GM21367 (cell line): ENCODE results near the gene CSPG5.

Experiments
- ATAC-seq: cut with Tn5 transposase; IDR thresholded peaks from one replicate; pipeline ENCODE4 v1.9.1; 2021; ENCODE audit not compliant: unreplicated experiment

The CSPG5 gene

GRCh38 chr3:47588053-47588452 is 9.4 kb upstream of the CSPG5 start:
- ATAC-seq: no peak

- ATAC-seq: no peak
These were observed 8.1 kb upstream of the CSPG5 start for GRCh38 chr3:47586746-47587145.

GRCh38 chr3:47583320-47584075 is 4.8 kb upstream of the CSPG5 start:
- no peak for ATAC-seq

- no peak for ATAC-seq
These were observed 3.2 kb upstream of the CSPG5 start for GRCh38 chr3:47581835-47582234.

GRCh38 chr3:47581422-47581821 is 2.8 kb upstream of the CSPG5 start:
- ATAC-seq: no peak

- no peak for ATAC-seq
These were observed 1.8 kb upstream of the CSPG5 start for GRCh38 chr3:47580481-47580880.

GRCh38 chr3:47579875-47580274 is 1.2 kb upstream of the CSPG5 start:
- no peak for ATAC-seq

GRCh38 chr3:47578119-47578632 is 489 bp downstream of the CSPG5 start:
- no peak for ATAC-seq

GRCh38 chr3:47577583-47578118 is 1.0 kb downstream of the CSPG5 start:
- no peak for ATAC-seq

GRCh38 chr3:47573190-47574172 is 5.2 kb downstream of the CSPG5 start:
- no peak for ATAC-seq

- no peak for ATAC-seq
These were observed 7.1 kb downstream of the CSPG5 start for GRCh38 chr3:47571391-47572175.

GRCh38 chr3:47568901-47569300 is 9.8 kb downstream of the CSPG5 start:
- no peak for ATAC-seq

GRCh38 chr3:47567149-47567548 is 11.5 kb downstream of the CSPG5 start:
- ATAC-seq: no peak

GRCh38 chr3:47566667-47567066 is 12.0 kb downstream of the CSPG5 start:
- ATAC-seq: no peak

GRCh38 chr3:47565734-47566550 is 12.7 kb downstream of the CSPG5 start:
- no peak for ATAC-seq

- no peak for ATAC-seq
These were observed 22.3 kb downstream of the CSPG5 start for GRCh38 chr3:47556351-47556750.

GRCh38 chr3:47554335-47554734 is 24.3 kb downstream of the CSPG5 start:
- no peak for ATAC-seq

- no peak for ATAC-seq
These were observed 25.3 kb downstream of the CSPG5 start for GRCh38 chr3:47553407-47553806.

- no peak for ATAC-seq
These were observed 36.0 kb downstream of the CSPG5 start for GRCh38 chr3:47542471-47543173.
